HEK293T (cell line): ENCODE results near the gene HS1BP3.

ENCODE experiments used
- ARNT ChIP-seq: fragments of 450-650 bp; IDR thresholded peaks from 2 replicates; pipeline ENCODE4 v1.6.1; 2017; ENCODE audit warnings: mild to moderate bottlenecking
- CTBP1 ChIP-seq: fragments of 450-650 bp; IDR thresholded peaks from 2 replicates; pipeline ENCODE4 v1.6.1; 2016; ENCODE audit warnings: borderline replicate concordance
- ELF4 ChIP-seq: fragments of 450-650 bp; IDR thresholded peaks from 2 replicates; pipeline ENCODE4 v1.6.1; 2017; ENCODE audit warnings: antibody characterized with exemption
- FOXA1 ChIP-seq: fragments of 450-650 bp; IDR thresholded peaks from 2 replicates; pipeline ENCODE4 v1.6.1; 2016; ENCODE audit warnings: mild to moderate bottlenecking
- FOXK2 ChIP-seq: fragments of 450-650 bp; IDR thresholded peaks from 2 replicates; pipeline ENCODE4 v1.6.1; 2016; ENCODE audit warnings: mild to moderate bottlenecking
- FOXM1 ChIP-seq: fragments of 450-650 bp; IDR thresholded peaks from 2 replicates; pipeline ENCODE4 v1.6.1; 2017; ENCODE audit warnings: mild to moderate bottlenecking, borderline replicate concordance
- HDGF ChIP-seq: fragments of 450-650 bp; IDR thresholded peaks from 2 replicates; pipeline ENCODE4 v1.6.1; 2017; ENCODE audit warnings: antibody characterized with exemption, borderline replicate concordance
- LEF1 ChIP-seq: fragments of 450-650 bp; IDR thresholded peaks from 2 replicates; pipeline ENCODE4 v1.6.1; 2017; ENCODE audit warnings: mild to moderate bottlenecking, borderline replicate concordance
- PKNOX1 ChIP-seq: fragments of 450-650 bp; IDR thresholded peaks from 2 replicates; pipeline ENCODE4 v1.6.1; 2016
- SP1 ChIP-seq: fragments of 450-650 bp; IDR thresholded peaks from 2 replicates; pipeline ENCODE4 v1.6.1; 2017
- SUZ12 ChIP-seq: fragments of 450-650 bp; IDR thresholded peaks from 2 replicates; pipeline ENCODE4 v1.6.1; 2016; ENCODE audit warnings: mild to moderate bottlenecking
- TARDBP ChIP-seq: fragments of 450-650 bp; IDR thresholded peaks from 2 replicates; pipeline ENCODE4 v1.6.1; 2016
- ZNF384 ChIP-seq: fragments of 450-650 bp; IDR thresholded peaks from 2 replicates; pipeline ENCODE4 v1.6.1; 2016

GRCh38 chr2:20698916-20699613, 48.2 kb upstream of the HS1BP3 start:
- TF ChIP-seq ARNT (no peak), HDGF (no peak), FOXK2 (no peak), SUZ12 (no peak), FOXM1 (no peak), TARDBP (no peak), SP1 (no peak), PKNOX1 (no peak), ELF4 (no peak), ZNF384 (no peak), LEF1 (no peak), CTBP1 (no peak), FOXA1 (no peak)
